ENCODE results near the gene KRT2.

The KRT2 gene

GRCh38 chr12:52637299-52637698 is 14.7 kb downstream of the KRT2 start:
- no peak for DNase-seq (ENCODE audit: low read depth)

GRCh38 chr12:52636592-52637258 is 15.3 kb downstream of the KRT2 start:
- DNase-seq (ENCODE audit: low read depth) = no peak

- no peak for DNase-seq (ENCODE audit: low read depth)
Measured at GRCh38 chr12:52636189-52636588, 15.8 kb downstream of the KRT2 start.

GRCh38 chr12:52634266-52635056 is 17.6 kb downstream of the KRT2 start:
- no peak for DNase-seq (ENCODE audit: low read depth)

GRCh38 chr12:52633383-52633782 is 18.6 kb downstream of the KRT2 start:
- DNase-seq (ENCODE audit: low read depth) = no peak

- no peak for DNase-seq (ENCODE audit: low read depth)
Measured at GRCh38 chr12:52632656-52633055, 19.4 kb downstream of the KRT2 start.

- no peak for DNase-seq (ENCODE audit: low read depth)
Measured at GRCh38 chr12:52631676-52632459, 20.1 kb downstream of the KRT2 start.

- DNase-seq (ENCODE audit: low read depth) = no peak
Measured at GRCh38 chr12:52631264-52631663, 20.7 kb downstream of the KRT2 start.

GRCh38 chr12:52630599-52631200 is 21.3 kb downstream of the KRT2 start:
- DNase-seq (ENCODE audit: low read depth) = no peak

- DNase-seq (ENCODE audit: low read depth) = no peak
Measured at GRCh38 chr12:52630008-52630500, 22.0 kb downstream of the KRT2 start.

- DNase-seq (ENCODE audit: low read depth) = no peak
Measured at GRCh38 chr12:52629281-52630007, 22.6 kb downstream of the KRT2 start.

GRCh38 chr12:52628841-52629240 is 23.2 kb downstream of the KRT2 start:
- DNase-seq (ENCODE audit: low read depth) = no peak

- no peak for DNase-seq (ENCODE audit: low read depth)
Measured at GRCh38 chr12:52628111-52628507, 23.9 kb downstream of the KRT2 start.

- DNase-seq (ENCODE audit: low read depth) = no peak
Measured at GRCh38 chr12:52627395-52628110, 24.5 kb downstream of the KRT2 start.

GRCh38 chr12:52622349-52622748 is 29.7 kb downstream of the KRT2 start:
- DNase-seq (ENCODE audit: low read depth) = no peak

- no peak for DNase-seq (ENCODE audit: low read depth)
Measured at GRCh38 chr12:52618866-52619265, 33.1 kb downstream of the KRT2 start.

- no peak for DNase-seq (ENCODE audit: low read depth)
Measured at GRCh38 chr12:52618216-52618615, 33.8 kb downstream of the KRT2 start, which contains the start of gene KRT73. Gene KRT73, minus strand, starts transcription at chr12:52618559. Its CDS starts 35 bp downstream, at chr12:52618524.

GRCh38 chr12:52617403-52617785 is 34.6 kb downstream of the KRT2 start:
- no peak for DNase-seq (ENCODE audit: low read depth)

GRCh38 chr12:52616680-52617402 is 35.2 kb downstream of the KRT2 start:
- no peak for DNase-seq (ENCODE audit: low read depth)

GRCh38 chr12:52615912-52616311 is 36.1 kb downstream of the KRT2 start:
- DNase-seq (ENCODE audit: low read depth) = no peak

Measured in GM04503 (cell line).